ENCODE measurements around the gene C4orf50.

The C4orf50 gene

DNA sequence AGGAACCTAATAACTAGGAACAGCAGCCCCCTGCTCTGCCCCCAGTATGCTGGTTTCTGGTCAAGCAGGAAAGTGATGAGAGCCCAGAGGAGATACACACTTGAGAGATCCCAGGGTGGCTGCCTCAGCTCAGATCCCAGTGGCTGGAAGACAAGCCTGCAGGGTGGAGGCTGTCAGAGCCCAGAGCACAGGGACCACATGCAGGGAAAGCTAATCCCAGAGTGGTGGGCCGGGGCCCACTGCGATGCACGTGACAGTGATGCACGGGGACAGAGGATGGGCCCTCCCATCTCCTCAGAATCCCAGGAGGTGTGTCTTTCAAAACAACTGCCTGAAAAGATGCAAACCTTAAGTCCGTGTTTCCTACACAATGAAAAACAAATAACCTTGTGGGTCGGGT lies 96.2 kb downstream of the C4orf50 start:
- no peak overlapping the region for H3K4me3 Mint-ChIP-seq
- no peak overlapping the region for H3K27ac Mint-ChIP-seq
- no peaks in the 10 kb centered on the region for H3K9me3 Mint-ChIP-seq
- no peak for DNase-seq (ENCODE audit: low spot score)
- no peaks in the 10 kb centered on the region for H3K27me3 Mint-ChIP-seq (ENCODE audit: low read depth)
- no peaks in the 10 kb centered on the region for H3K36me3 Mint-ChIP-seq (ENCODE audit: low read depth)
- no peaks in the 10 kb centered on the region for H3K4me1 Mint-ChIP-seq (ENCODE audit: low read depth)

DNA sequence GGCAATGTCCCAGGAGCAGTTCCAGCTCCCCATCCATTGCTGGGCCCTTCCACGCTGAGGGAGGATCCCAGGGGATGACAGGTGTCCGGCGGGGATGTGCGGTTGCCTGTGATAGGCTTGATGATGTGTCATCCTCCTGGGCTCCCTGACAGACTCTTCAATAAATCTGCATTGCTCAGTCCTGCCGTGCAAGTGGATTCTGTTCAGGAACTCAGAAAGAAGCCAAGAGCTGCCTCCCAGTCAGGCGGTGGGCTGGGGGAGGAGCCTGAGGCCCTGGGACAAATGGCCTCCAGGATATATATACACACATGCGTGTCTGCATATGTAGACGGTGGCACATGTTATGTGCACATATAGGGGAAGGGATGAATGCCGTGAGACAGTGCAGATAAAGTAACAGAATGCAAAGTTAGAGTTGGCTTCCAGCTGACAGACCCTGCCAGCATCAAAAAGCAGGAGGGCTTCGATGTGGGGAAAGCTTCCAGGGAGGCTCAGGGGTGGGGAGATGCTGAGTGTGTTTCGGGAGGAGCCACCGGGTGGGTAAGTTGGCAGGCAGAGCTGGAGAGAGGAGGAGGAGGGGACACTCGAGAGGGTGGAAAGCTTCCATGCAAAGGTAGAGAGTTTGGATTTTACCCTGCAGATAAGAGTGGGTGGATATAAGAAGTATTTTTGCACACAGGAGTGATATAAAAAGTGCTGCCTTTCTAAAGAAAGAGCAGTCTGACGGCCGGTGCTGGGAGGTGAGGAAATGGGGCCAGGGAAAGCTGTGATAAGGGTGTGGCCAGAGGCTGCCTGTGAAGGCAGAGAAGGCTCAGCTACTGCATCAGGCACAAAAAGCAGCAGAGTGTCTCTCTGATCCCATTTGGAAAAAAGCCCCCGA lies 96.9 kb downstream of the C4orf50 start:
- no peaks in the 10 kb centered on the region for H3K4me1 Mint-ChIP-seq (ENCODE audit: low read depth)
- H3K27me3 Mint-ChIP-seq (ENCODE audit: low read depth): no peaks in the 10 kb centered on the region
- H3K27ac Mint-ChIP-seq: no peak overlapping the region
- no peak for DNase-seq (ENCODE audit: low spot score)
- H3K36me3 Mint-ChIP-seq (ENCODE audit: low read depth): no peaks in the 10 kb centered on the region
- H3K4me3 Mint-ChIP-seq: no peak overlapping the region
- H3K9me3 Mint-ChIP-seq: no peaks in the 10 kb centered on the region

DNA sequence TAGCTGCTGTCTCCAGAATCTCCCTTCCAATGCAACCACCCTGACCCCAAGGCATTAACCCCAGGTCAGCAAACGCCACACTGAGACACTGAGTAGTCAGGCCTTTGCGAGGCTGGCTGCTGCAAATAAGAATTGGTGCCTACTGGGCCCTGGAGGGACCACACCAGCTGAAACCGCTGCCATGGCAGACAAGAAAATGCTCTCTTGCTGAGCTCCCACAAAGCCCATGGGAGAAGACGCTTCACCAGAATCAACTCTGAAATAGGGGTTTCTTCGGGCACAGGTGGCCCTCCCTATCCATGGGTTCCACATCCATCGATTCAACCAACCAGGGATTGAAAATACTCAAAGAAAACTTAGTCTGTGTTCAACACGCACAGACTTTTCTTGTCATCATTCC lies 98.7 kb downstream of the C4orf50 start:
- H3K4me3 Mint-ChIP-seq: no peak overlapping the region
- H3K9me3 Mint-ChIP-seq: no peaks in the 10 kb centered on the region
- no peaks in the 10 kb centered on the region for H3K27me3 Mint-ChIP-seq (ENCODE audit: low read depth)
- no peak for DNase-seq (ENCODE audit: low spot score)
- no peaks in the 10 kb centered on the region for H3K4me1 Mint-ChIP-seq (ENCODE audit: low read depth)
- H3K36me3 Mint-ChIP-seq (ENCODE audit: low read depth): no peaks in the 10 kb centered on the region
- H3K27ac Mint-ChIP-seq: no peak overlapping the region

DNA sequence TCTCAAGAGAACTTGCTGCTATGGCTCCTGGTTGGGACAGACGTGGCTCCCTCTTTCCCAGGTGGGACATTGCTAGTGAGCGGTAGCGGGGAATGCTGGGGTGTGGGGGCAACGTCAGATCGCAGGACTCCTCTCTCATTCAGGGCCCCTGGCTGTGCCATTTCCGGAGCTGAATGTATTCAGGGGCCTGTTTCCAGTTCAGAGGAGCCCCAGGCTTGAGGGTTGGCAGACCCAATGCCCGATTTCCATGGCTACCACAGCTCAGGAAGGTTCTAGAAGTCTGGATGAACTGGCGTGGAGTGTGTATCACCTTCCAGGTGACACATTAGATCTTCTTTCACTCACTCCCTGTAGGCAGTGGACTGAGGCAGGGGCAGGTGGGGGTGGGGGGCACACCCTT lies 99.2 kb downstream of the C4orf50 start:
- Mint-ChIP-seq H3K9me3 (no peaks in the 10 kb centered on the region), H3K4me1 (ENCODE audit: low read depth) (no peaks in the 10 kb centered on the region), H3K27me3 (ENCODE audit: low read depth) (no peaks in the 10 kb centered on the region), H3K27ac (no peak overlapping the region), H3K36me3 (ENCODE audit: low read depth) (no peaks in the 10 kb centered on the region), H3K4me3 (no peak overlapping the region)
- DNase-seq (ENCODE audit: low spot score): no peak

DNA sequence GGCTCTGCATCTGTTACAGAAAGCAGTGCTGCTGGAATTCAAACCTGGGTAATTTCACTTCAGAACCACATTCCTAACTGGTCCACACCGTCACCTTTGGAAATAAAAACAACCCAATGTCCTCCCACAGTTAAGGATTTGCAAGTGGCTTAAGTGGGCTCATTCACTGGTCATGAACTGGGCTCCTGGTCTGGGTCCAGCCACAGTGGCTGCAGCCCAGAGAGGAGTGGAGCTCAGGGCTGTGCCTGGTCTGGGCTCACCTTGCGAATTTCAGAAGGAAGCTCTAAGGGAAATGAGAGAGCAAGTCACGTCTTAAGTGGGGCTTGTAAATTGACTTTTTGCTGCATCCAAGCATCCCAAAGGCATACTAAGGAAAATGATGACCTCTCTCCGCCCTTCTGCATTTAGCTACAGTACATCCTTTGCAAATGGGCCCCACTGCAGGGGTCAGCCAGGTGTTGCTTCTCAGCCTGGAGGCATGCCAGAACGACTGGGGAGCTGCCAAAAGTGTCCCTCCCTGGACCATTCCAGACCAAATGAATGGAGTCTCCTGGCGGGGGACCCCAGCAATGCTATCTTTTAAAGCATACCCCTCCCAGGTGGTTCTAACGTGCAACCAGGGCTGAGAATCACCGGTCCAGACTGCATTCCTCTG lies 99.8 kb downstream of the C4orf50 start:
- H3K27ac Mint-ChIP-seq: no peak overlapping the region
- no peak for DNase-seq (ENCODE audit: low spot score)
- H3K4me3 Mint-ChIP-seq: no peak overlapping the region
- H3K4me1 Mint-ChIP-seq (ENCODE audit: low read depth): no peaks in the 10 kb centered on the region
- H3K36me3 Mint-ChIP-seq (ENCODE audit: low read depth): no peaks in the 10 kb centered on the region
- no peaks in the 10 kb centered on the region for H3K27me3 Mint-ChIP-seq (ENCODE audit: low read depth)
- H3K9me3 Mint-ChIP-seq: no peaks in the 10 kb centered on the region

DNA sequence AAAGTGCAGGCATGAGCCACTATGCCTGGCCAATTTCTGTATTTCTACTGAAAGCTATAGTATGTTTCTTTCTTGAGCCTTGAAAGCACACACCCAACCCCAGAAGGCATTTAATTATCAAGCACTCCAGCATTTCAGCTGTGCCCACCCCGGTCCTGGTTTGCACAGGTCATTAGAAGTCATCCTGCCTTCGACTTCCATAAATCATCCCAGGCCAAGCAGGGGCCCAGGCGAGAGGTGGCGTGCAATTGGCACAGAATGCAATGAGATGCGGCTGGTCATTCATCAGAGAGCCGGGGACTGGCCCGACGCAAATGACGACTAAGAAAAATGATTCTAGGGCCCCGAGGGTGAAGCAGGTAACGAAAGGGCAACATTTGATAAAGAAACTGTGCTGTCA lies 100.6 kb downstream of the C4orf50 start:
- no peak overlapping the region for H3K4me3 Mint-ChIP-seq
- no peak for DNase-seq (ENCODE audit: low spot score)
- no peaks in the 10 kb centered on the region for H3K36me3 Mint-ChIP-seq (ENCODE audit: low read depth)
- H3K27me3 Mint-ChIP-seq (ENCODE audit: low read depth): no peaks in the 10 kb centered on the region
- no peaks in the 10 kb centered on the region for H3K4me1 Mint-ChIP-seq (ENCODE audit: low read depth)
- no peaks in the 10 kb centered on the region for H3K9me3 Mint-ChIP-seq
- H3K27ac Mint-ChIP-seq: no peak overlapping the region

DNA sequence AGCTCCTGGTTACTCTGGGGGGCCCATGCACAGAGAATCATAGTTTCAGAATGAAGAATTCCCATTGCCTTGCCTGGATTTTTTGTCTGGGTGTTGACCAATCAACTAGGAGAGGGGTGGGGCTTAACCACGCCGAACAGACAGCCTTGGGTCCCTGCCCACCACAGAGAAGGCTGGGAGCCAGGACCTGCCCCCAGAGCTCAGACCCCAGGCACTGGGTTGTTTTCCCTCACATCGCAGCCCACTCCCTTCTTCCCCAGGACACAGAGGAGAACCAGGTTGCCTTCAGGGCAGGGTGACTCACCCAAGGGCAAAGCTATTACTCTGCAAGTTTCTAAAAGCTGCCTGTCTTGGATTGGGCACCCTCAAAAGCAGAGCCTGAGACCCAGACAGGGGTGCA lies 102.0 kb downstream of the C4orf50 start:
- Mint-ChIP-seq H3K4me1 (ENCODE audit: low read depth) (no peaks in the 10 kb centered on the region), H3K36me3 (ENCODE audit: low read depth) (no peaks in the 10 kb centered on the region), H3K27ac (no peak overlapping the region), H3K9me3 (peaks cover 4% of the 10 kb centered on the region), H3K4me3 (no peak overlapping the region), H3K27me3 (ENCODE audit: low read depth) (no peaks in the 10 kb centered on the region)
- DNase-seq (ENCODE audit: low spot score): no peak

DNA sequence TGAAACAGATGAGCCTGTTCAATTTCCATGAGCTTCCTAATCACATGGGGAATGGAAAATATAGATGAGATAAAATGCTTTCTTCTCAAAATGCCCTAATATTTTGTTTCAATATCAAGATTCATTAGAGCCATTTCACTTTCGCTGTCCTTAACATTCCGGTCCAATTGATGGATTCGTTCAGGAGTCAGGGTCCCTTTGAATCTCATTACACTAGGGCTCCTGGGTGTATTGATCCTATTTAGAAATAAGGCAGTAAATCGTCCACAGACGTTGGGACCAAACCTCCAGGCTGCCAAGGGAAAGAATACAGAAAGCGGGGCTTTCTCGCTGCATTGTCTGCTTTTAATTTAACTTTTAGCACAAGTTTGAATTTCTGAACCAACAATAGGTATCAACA lies 104.8 kb downstream of the C4orf50 start:
- H3K36me3 Mint-ChIP-seq (ENCODE audit: low read depth): no peaks in the 10 kb centered on the region
- H3K9me3 Mint-ChIP-seq: peaks cover 4% of the 10 kb centered on the region
- H3K27me3 Mint-ChIP-seq (ENCODE audit: low read depth): no peaks in the 10 kb centered on the region
- no peak for DNase-seq (ENCODE audit: low spot score)
- no peaks in the 10 kb centered on the region for H3K4me1 Mint-ChIP-seq (ENCODE audit: low read depth)
- no peak overlapping the region for H3K27ac Mint-ChIP-seq
- H3K4me3 Mint-ChIP-seq: no peak overlapping the region

DNA sequence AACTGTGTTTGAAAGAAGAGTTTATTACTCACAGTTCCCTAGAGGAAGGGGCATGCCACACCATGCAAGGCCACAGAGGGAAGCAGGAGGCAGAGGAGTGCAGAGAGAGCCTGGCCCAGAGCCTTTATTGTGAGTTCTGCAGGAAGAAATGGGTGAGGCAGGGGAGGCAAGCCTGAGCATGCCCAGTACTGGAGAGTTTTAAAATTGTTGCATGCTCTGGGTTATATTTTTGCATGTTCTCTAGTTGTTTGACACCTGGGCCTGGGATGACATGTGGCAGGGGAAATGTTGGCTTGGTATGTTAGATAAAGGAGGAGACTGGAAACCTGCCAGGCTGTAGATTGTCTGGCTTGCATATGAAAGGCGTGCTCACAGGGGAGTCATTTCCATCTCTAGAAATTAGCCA lies 105.6 kb downstream of the C4orf50 start:
- no peaks in the 10 kb centered on the region for H3K27me3 Mint-ChIP-seq (ENCODE audit: low read depth)
- no peak for DNase-seq (ENCODE audit: low spot score)
- H3K9me3 Mint-ChIP-seq: peaks cover 9% of the 10 kb centered on the region
- no peaks in the 10 kb centered on the region for H3K4me1 Mint-ChIP-seq (ENCODE audit: low read depth)
- no peak overlapping the region for H3K27ac Mint-ChIP-seq
- no peak overlapping the region for H3K4me3 Mint-ChIP-seq
- no peaks in the 10 kb centered on the region for H3K36me3 Mint-ChIP-seq (ENCODE audit: low read depth)

DNA sequence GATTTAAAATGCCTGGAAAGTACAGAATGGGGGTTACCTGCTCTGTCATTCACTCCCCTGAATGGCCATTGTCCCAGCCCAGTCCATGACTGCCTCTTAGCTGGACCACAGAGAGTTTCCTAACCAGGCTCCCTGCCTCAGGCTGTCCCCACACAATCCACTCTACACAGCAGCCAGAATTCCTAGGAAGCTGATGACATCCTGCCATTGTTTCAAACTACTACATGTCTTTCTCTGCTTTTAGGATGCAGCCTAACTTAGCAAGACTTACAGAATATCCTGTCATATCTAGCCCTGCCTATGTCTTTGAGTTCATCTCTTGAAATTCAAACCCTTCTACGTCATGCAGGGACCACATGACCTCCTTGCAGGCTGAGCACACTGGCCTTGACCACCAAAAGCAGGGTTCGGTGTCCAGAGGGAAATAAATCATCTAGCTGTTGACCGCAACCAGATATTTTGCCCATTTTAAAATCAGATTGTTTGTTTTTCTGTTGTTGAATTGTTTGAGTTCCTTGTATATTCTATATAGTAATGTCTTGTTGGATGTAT lies 109.3 kb downstream of the C4orf50 start:
- no peaks in the 10 kb centered on the region for H3K27me3 Mint-ChIP-seq (ENCODE audit: low read depth)
- no peak overlapping the region for H3K4me3 Mint-ChIP-seq
- no peaks in the 10 kb centered on the region for H3K36me3 Mint-ChIP-seq (ENCODE audit: low read depth)
- no peak for DNase-seq (ENCODE audit: low spot score)
- H3K4me1 Mint-ChIP-seq (ENCODE audit: low read depth): no peaks in the 10 kb centered on the region
- peaks cover 13% of the 10 kb centered on the region for H3K9me3 Mint-ChIP-seq
- H3K27ac Mint-ChIP-seq: no peak overlapping the region

DNA sequence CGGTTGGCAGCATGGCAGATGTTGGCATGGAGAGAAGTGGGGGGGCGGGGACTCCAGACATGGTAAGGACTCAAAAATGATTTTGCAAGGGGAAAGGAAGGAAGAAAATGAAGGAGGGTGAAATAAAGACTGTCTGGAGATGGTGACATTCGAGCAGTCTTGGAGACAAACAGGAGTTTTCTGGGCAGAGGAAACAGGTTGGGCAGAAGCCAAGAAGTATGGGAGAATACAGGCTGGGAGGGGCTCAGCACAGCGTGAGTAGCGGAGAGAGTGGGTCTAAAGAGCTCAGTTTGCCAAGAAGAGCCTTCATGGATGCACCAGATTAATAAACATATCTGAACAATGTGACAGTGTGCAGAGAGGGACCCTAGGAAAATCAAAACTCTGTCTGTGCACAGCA lies 112.0 kb downstream of the C4orf50 start:
- no peak for DNase-seq (ENCODE audit: low spot score)
- H3K27me3 Mint-ChIP-seq (ENCODE audit: low read depth): no peaks in the 10 kb centered on the region
- no peak overlapping the region for H3K27ac Mint-ChIP-seq
- no peaks in the 10 kb centered on the region for H3K36me3 Mint-ChIP-seq (ENCODE audit: low read depth)
- no peaks in the 10 kb centered on the region for H3K4me1 Mint-ChIP-seq (ENCODE audit: low read depth)
- H3K9me3 Mint-ChIP-seq: peaks cover 9% of the 10 kb centered on the region
- H3K4me3 Mint-ChIP-seq: no peak overlapping the region

DNA sequence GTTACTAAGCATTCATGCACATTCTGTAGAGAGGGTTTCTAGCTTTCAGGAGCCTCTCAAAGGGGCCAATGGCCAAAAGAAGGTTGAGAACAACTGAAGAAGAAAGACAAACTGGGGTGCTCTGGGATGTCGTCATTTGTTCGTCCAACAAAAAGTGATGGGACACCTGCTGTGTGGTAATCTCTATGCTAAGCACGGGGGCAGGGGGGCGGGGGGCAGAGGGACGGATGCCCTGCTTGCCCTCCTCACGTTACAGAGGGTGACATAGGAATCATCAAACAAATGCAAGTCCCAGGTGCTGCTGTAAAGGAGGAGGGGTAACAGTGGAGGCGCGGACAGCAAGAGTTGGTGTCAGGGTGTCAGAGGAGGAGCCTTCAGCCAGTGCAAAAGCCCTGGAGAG lies 112.5 kb downstream of the C4orf50 start:
- no peak for DNase-seq (ENCODE audit: low spot score)
- no peak overlapping the region for H3K4me3 Mint-ChIP-seq
- H3K27ac Mint-ChIP-seq: no peak overlapping the region
- H3K36me3 Mint-ChIP-seq (ENCODE audit: low read depth): no peaks in the 10 kb centered on the region
- no peaks in the 10 kb centered on the region for H3K4me1 Mint-ChIP-seq (ENCODE audit: low read depth)
- peaks cover 9% of the 10 kb centered on the region for H3K9me3 Mint-ChIP-seq
- no peaks in the 10 kb centered on the region for H3K27me3 Mint-ChIP-seq (ENCODE audit: low read depth)

DNA sequence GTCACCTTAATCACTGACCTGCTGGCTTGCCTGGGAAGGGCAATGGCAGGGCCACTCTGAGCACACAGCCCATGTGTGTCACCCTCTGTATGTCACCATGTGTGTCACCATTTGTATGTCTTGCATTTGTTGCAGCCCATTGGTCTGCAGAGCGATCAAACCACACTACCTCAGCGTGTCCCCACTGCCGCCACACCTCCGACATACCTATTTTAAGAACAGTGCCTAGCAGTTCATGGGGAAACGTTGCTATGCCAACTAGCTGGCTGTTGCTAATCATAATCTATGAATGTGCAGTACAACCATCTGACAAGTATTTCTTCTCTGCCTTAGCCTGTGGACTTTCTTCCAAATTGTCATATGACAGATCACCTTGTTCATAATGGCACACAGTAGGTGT lies 117.4 kb downstream of the C4orf50 start:
- no peaks in the 10 kb centered on the region for H3K27me3 Mint-ChIP-seq (ENCODE audit: low read depth)
- H3K36me3 Mint-ChIP-seq (ENCODE audit: low read depth): no peaks in the 10 kb centered on the region
- no peaks in the 10 kb centered on the region for H3K9me3 Mint-ChIP-seq
- H3K4me1 Mint-ChIP-seq (ENCODE audit: low read depth): no peaks in the 10 kb centered on the region
- no peak for DNase-seq (ENCODE audit: low spot score)
- no peak overlapping the region for H3K4me3 Mint-ChIP-seq
- H3K27ac Mint-ChIP-seq: no peak overlapping the region

DNA sequence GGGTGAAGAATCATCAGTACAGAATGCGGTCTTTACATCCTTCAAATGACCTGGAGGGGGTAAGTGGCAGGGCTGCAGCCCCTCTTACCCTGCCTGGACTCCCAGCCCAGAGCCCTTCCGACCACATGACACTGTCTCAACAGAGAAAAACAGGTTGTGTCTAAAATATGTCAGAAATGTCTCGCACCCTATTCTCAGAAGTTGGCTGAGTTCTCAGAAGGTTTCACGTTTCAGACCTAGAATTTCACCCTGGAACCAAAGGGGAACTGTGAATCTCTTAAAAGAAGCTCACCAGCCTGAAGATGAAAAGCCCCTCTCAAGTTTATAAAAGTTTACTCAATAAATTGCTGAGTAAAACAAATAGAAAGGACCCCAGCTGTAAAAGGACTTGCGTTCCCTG lies 118.3 kb downstream of the C4orf50 start:
- no peak for DNase-seq (ENCODE audit: low spot score)
- H3K36me3 Mint-ChIP-seq (ENCODE audit: low read depth): no peaks in the 10 kb centered on the region
- no peaks in the 10 kb centered on the region for H3K4me1 Mint-ChIP-seq (ENCODE audit: low read depth)
- no peak overlapping the region for H3K27ac Mint-ChIP-seq
- H3K9me3 Mint-ChIP-seq: no peaks in the 10 kb centered on the region
- peaks cover 3% of the 10 kb centered on the region for H3K27me3 Mint-ChIP-seq (ENCODE audit: low read depth)
- H3K4me3 Mint-ChIP-seq: no peak overlapping the region

Data from T-helper 2 cell treated with Interferon-gamma antibody and Interleukin-4, amounts not matched to agents 5 μg/mL and 100 μg/mL, for 36 hours (primary cell).